Metanephros (tissue), 1 donor: ENCODE data around the gene PCDH12. TPM values are rescaled to one million over a fixed set of nuclear protein-coding genes. Genes with fewer than 3 reads are reported as not detected.

ENCODE experiments used
- total RNA-seq: library from RNA; depleted of rRNA; stranded (reverse); fragments of >200 nt; gene quantifications from one replicate; pipeline ENCODE4 v1.2.3, GENCODE V29; 2014

Gene PCDH12
- 30.1 TPM for total RNA-seq

DNA sequence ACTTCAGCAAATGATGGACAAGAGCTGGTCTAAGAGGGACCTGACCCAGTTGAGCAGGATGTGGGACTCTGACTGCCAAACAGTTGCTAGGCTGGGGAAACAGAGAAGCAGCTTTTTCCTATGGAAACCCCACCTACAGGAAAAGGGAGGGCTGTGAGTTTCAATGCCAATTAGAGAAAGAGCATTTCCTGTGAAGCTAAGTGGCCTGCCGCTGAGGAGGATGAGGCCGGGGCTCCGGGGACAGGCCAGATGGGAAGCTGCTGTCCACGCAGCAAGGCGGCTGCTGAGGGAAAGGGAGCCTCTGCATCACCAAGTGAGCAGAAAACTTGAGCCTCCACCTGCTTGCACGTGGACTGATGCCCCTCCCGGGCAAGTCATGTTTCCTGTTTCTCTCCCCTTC is at the start of gene PCDH12:
Gene PCDH12, minus strand, starts transcription at position 90 of the 400 bp plus-strand sequence. CDS start 351 bp downstream, outside the sequence.

GRCh38 chr5:141968914-141969608 is 11.1 kb upstream of the PCDH12 start, which contains the start of gene RNF14:
Gene RNF14 (plus strand): TSS chr5:141969105. CDS start chr5:141973589, 4,484 bp downstream.

GRCh38 chr5:141923448-141924313 is 34.3 kb downstream of the PCDH12 start, which contains the start of gene DELE1:
Gene DELE1 (plus strand): TSS chr5:141923871. CDS start chr5:141923942, 71 bp downstream.

Other genes with a start within 250 kb of the PCDH12 start
- gene PCDH1, start 79.8 kb downstream of the PCDH12 start, total RNA-seq, result 44.8 TPM
- gene DELE1, start 34.3 kb downstream of the PCDH12 start, total RNA-seq, result 112 TPM
- 58.0 TPM for gene RNF14, start 10.9 kb upstream of the PCDH12 start, total RNA-seq
- 31.5 TPM for gene GNPDA1, start 54.8 kb upstream of the PCDH12 start, total RNA-seq
- 140 TPM for gene NDFIP1, start 150.6 kb upstream of the PCDH12 start, total RNA-seq